Transverse colon (tissue), 4 donors: Measurements from ENCODE around the gene STAG1.

Experiments used
- CTCF ChIP-seq, 5 experiments: fragments of 200-600 bp in 3 of 5; fragments of 450-650 bp in 2 of 5; sonication (generic) in 3 of 5; IDR thresholded peaks; 1 replicate in 2 of 5; 2 replicates in 3 of 5; pipeline ENCODE4 v1.5.1; 2016 to 2017; ENCODE audit warnings: antibody characterized with exemption in 5 of 5, inconsistent platforms in 3 of 5, mild to moderate bottlenecking in 2 of 5, moderate library complexity in 1 of 5
- EP300 ChIP-seq: sonication (generic); formaldehyde crosslinking; IDR thresholded peaks from one replicate; pipeline ENCODE4 v1.6.1; 2017; ENCODE audit warnings: antibody characterized with exemption, low read depth
- POLR2A ChIP-seq: fragments of 450-650 bp; IDR thresholded peaks from one replicate; pipeline ENCODE4 v1.6.1; 2016; ENCODE audit warnings: antibody characterized with exemption, mild to moderate bottlenecking, moderate library complexity
- POLR2AphosphoS5 ChIP-seq, 3 donors: sonication (generic); formaldehyde crosslinking; IDR thresholded peaks; one replicate each; pipeline ENCODE4 v1.6.1; 2016; ENCODE audit warnings: antibody characterized with exemption in 3 of 3

GRCh38 chr3:136464502-136464901 is 287.7 kb downstream of the STAG1 start:
- TF ChIP-seq POLR2AphosphoS5 (IDR thresholded peaks at IDR 0.05) (no peak), POLR2A (no peak), EP300 (no peak), CTCF (IDR thresholded peaks at IDR 0.05) (no peak)
